ENCODE data around the gene KCNJ13. TPM values are rescaled to one million over a fixed set of nuclear protein-coding genes. Genes with fewer than 3 reads are reported as not detected.

The KCNJ13 gene
- total RNA-seq, 4 donors from 2014 or later = not detected

DNA sequence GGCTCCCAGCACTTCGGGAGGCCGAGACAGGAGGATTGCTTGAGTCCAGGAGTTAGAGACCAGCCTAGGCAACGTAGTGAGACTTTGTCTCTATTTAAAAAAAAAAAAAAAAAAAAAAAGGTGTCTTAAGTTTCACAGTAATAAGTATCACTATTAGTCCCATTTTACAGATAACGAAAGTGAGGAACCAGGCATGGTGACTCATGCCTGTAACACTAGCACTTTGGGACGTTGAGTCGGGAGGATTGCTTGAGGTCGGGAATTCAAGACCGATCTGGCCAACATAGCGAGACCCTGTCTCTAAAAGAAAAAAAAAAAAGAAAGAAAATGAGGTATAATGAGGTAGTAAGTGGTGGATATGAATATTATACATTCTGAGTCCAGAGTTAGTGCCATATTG is 2.5 kb downstream of the KCNJ13 start:
- Histone ChIP-seq H3K27me3 (no peaks in the 10 kb centered on the region), H3K27ac (no peak overlapping the region), H3K4me1 (no peaks in the 10 kb centered on the region), H3K9me3 (no peaks in the 10 kb centered on the region), H3K4me3 (no peak overlapping the region), H3K36me3 (peaks cover 0 to 74% (median 7%) of the 10 kb centered on the region in 3 donors)
- TF ChIP-seq, protein P1, sequence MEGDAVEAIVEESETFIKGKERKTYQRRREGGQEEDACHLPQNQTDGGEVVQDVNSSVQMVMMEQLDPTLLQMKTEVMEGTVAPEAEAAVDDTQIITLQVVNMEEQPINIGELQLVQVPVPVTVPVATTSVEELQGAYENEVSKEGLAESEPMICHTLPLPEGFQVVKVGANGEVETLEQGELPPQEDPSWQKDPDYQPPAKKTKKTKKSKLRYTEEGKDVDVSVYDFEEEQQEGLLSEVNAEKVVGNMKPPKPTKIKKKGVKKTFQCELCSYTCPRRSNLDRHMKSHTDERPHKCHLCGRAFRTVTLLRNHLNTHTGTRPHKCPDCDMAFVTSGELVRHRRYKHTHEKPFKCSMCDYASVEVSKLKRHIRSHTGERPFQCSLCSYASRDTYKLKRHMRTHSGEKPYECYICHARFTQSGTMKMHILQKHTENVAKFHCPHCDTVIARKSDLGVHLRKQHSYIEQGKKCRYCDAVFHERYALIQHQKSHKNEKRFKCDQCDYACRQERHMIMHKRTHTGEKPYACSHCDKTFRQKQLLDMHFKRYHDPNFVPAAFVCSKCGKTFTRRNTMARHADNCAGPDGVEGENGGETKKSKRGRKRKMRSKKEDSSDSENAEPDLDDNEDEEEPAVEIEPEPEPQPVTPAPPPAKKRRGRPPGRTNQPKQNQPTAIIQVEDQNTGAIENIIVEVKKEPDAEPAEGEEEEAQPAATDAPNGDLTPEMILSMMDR (IDR thresholded peaks at IDR 0.05) = no peak
- no peak for TF ChIP-seq POLR2A (IDR thresholded peaks at IDR 0.05)
- WGBS, 2 donors = 77 to 93% methylated on average over 9 of the region's 9 CpGs
- no peak for DNase-seq
- intact Hi-C loops (cut with DNase I) = no loop called here

GRCh38 chr2:232772531-232772930 is 3.8 kb downstream of the KCNJ13 start:
- Histone ChIP-seq H3K4me1 (no peaks in the 10 kb centered on the region), H3K9me3 (no peaks in the 10 kb centered on the region), H3K27me3 (no peaks in the 10 kb centered on the region), H3K4me3 (no peak overlapping the region), H3K27ac (no peak overlapping the region), H3K36me3 (peaks cover 0 to 76% (median 16%) of the 10 kb centered on the region in 3 donors)
- TF ChIP-seq, protein P1 (IDR thresholded peaks at IDR 0.05) = no peak
- no peak for TF ChIP-seq POLR2A (IDR thresholded peaks at IDR 0.05)
- 72 to 75% methylated on average over 2 of the region's 2 CpGs for WGBS, 2 donors
- no peak for DNase-seq
- intact Hi-C loops (cut with DNase I) = no loop called here

GRCh38 chr2:232771870-232772269 is 4.5 kb downstream of the KCNJ13 start:
- Histone ChIP-seq H3K36me3 (peaks cover 0 to 75% (median 16%) of the 10 kb centered on the region in 3 donors), H3K4me3 (no peak overlapping the region), H3K9me3 (no peaks in the 10 kb centered on the region), H3K27me3 (no peaks in the 10 kb centered on the region), H3K4me1 (no peaks in the 10 kb centered on the region), H3K27ac (no peak overlapping the region)
- TF ChIP-seq POLR2A (IDR thresholded peaks at IDR 0.05) = no peak
- TF ChIP-seq, protein P1 (IDR thresholded peaks at IDR 0.05) = no peak
- 91 to 96% methylated on average over 1 of the region's 1 CpG for WGBS, 2 donors
- DNase-seq = no peak
- intact Hi-C loops (cut with DNase I) = no loop called here

DNA sequence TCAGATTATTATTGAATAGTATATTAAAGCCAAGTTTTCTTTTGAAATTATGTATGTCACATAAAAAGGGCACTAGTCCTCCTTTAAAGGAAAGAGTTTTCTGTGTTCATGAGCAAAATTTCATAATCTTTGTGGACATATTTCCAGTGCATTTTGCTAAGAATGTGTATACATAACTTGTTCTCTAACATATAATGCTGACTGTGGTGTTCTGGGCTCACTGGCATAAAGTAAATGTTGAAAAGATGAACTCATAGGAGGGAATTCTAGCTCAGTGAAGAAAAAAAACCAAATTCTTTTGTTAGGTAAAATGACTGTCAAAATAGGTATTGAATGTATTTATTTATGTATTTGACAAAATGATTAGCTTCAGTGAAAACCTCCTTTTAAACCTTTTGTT is 6.2 kb downstream of the KCNJ13 start:
- DNase-seq = no peak
- Histone ChIP-seq H3K27me3 (no peaks in the 10 kb centered on the region), H3K4me3 (no peak overlapping the region)

GRCh38 chr2:232767866-232768265 is 8.5 kb downstream of the KCNJ13 start:
- DNase-seq = no peak
- intact Hi-C loops (cut with DNase I) = no loop called here
- H3K27me3 ChIP-seq = no peaks in the 10 kb centered on the region
- H3K4me1 ChIP-seq = no peaks in the 10 kb centered on the region
- TF ChIP-seq, protein P1 (IDR thresholded peaks at IDR 0.05) = no peak
- no peak for TF ChIP-seq POLR2A (IDR thresholded peaks at IDR 0.05)
- H3K9me3 ChIP-seq = no peaks in the 10 kb centered on the region
- H3K27ac ChIP-seq = no peak overlapping the region
- H3K4me3 ChIP-seq = no peak overlapping the region
- 92 to 95% methylated on average over 1 of the region's 1 CpG for WGBS, 2 donors
- peaks cover under 1 to 87% (median 24%) of the 10 kb centered on the region in 3 donors for H3K36me3 ChIP-seq

More for the DNA sequence above, 6.2 kb downstream of the KCNJ13 start:
- H3K36me3 ChIP-seq = peaks cover 0 to 82% (median 19%) of the 10 kb centered on the region in 3 donors
- H3K4me1 ChIP-seq = no peaks in the 10 kb centered on the region
- no peak for TF ChIP-seq POLR2A (IDR thresholded peaks at IDR 0.05)
- TF ChIP-seq, protein P1 (IDR thresholded peaks at IDR 0.05) = no peak
- no peaks in the 10 kb centered on the region for H3K9me3 ChIP-seq
- intact Hi-C loops (cut with DNase I) = no loop called here
- no peak overlapping the region for H3K27ac ChIP-seq

Data from esophagus squamous epithelium (tissue), 5 donors.